ENCODE results near the gene ANGPTL8.
A peak's percentile ranks its signal among the peaks of the same experiment; 100 is the strongest.

ANGPTL8 gene

DNA sequence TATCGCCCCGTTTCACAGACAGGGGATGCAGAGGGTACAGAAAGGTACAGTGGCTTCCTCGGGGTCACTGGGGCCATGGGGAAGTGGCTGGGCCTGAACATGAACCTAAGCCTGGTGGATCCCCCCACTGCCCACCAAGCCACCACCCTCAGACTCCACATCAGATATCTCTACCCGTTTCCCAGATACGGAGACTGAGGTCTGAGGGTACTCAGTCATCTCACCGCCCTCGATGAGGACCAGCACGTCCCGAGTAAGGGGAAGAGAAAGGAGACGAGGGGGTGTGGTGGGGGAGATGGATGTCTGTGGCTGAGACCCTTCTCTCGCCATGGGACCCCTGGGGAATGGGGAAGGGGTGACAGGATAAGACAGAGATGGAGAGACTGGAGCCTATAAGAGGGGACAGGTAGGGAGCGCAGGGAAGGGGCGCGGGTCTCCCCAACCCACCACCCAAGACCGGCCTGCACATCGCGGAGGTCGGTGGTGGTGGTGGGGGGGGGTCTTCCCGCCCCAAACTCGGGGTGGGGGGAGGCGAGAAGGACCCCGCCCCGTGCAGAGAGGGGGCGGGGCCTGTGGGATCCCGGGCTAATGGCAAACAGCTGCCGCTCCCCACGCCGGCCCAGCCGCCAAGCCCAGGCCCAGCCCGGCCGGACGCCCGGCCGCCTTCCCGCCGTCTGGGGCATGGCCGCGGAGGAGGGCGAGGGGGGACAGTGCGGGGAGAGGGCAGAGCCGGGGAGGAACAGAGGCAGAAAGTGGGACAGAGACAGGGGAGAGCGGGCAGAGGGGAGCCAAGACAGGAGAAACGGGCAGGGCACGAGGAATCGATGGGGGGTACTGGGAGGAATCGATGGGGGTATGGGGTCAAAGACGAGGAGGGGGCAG lies 42.8 kb upstream of the ANGPTL8 start:
- peak overlapping the region; percentile 78 for H3K27ac ChIP-seq (ENCODE audit: low read depth, low read length)

DNA sequence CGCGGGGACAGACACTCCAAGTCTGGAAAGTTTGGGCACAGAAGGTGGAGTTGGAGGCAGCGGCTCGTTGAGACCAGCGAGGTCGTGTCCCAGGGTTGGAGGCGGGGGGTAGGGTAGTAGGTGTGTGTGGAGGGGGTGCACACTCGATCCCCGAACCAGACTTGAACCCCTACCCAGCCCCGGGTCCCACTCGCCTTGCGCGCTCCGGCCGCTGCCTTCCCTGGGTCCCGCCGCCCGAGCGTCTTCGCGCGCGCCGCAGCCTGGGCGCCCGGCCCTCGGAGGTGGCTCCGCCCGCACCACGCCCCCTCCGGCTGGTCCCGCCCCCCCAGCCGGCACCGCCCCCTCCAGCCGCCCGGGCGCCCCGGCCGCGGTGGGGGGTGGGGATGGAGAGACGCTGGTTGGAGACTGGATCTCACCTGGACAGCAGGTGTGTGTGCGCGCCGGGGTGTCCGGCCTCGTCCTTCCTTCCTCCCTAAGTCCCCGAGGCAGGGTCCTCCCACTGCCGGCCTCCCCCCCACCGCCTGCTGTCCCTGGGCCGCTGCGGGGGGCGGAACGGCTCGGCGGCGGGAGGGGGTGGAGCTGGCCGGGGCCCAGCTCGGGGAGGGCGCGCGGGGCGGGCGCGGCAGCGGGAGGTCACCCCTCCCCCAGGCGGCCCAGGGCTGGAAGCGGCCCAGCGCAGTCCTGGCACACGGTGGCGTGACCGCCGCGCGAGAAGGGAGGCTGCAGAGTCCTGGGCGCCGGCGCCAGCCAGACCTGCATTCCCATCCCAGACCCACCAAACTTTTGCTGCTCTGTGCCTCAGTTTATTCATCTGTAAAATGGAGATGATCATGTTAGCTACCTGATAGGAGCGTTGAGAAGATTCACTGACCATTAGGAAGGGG lies 41.9 kb upstream of the ANGPTL8 start, which contains the start of gene KANK2:
TSS of gene KANK2 (minus strand) at position 255 of the 884 bp plus-strand sequence. CDS start 3,034 bp downstream, outside the sequence.
- Histone ChIP-seq H3K36me3 (ENCODE audit: control insufficient read depth in 5 of 5, insufficient read depth in 5 of 5, low read length in 5 of 5) (peaks cover 0 to 56% (median 54%) of the 10 kb centered on the region in 5 donors), H3K9me3 (ENCODE audit: control insufficient read depth in 5 of 5, low read length in 5 of 5) (no peaks in the 10 kb centered on the region), H3K27me3 (ENCODE audit: control insufficient read depth in 5 of 5, insufficient read depth in 4 of 5, low read length in 5 of 5) (no peaks in the 10 kb centered on the region), H3K4me1 (ENCODE audit: control insufficient read depth in 5 of 5, insufficient read depth in 5 of 5, low read length in 5 of 5) (peaks cover 4 to 63% (median 54%) of the 10 kb centered on the region in 5 donors), H3K27ac (ENCODE audit: low read depth, low read length) (peak within 1 kb of the TSS; percentile 78), H3K9ac (ENCODE audit: low read length in 5 of 5) (peak within 1 kb of the TSS; percentile 56 to 86 (median 80)), H3K4me3 (ENCODE audit: low read depth in 1 of 5, low read length in 5 of 5) (peak within 1 kb of the TSS; percentile 89 to 94 (median 93))

More for the DNA sequence above, 42.8 kb upstream of the ANGPTL8 start:
- Histone ChIP-seq H3K9me3 (ENCODE audit: control insufficient read depth in 5 of 5, low read length in 5 of 5) (no peaks in the 10 kb centered on the region), H3K36me3 (ENCODE audit: control insufficient read depth in 5 of 5, insufficient read depth in 5 of 5, low read length in 5 of 5) (peaks cover 0 to 52% (median 50%) of the 10 kb centered on the region in 5 donors), H3K4me3 (ENCODE audit: low read depth in 1 of 5, low read length in 5 of 5) (peak overlapping the region; percentile 89 to 94 (median 93)), H3K9ac (ENCODE audit: low read length in 5 of 5) (peak overlapping the region; percentile 56 to 86 (median 80)), H3K4me1 (ENCODE audit: control insufficient read depth in 5 of 5, insufficient read depth in 5 of 5, low read length in 5 of 5) (peaks cover 6 to 70% (median 62%) of the 10 kb centered on the region in 5 donors), H3K27me3 (ENCODE audit: control insufficient read depth in 5 of 5, insufficient read depth in 4 of 5, low read length in 5 of 5) (no peaks in the 10 kb centered on the region)

DNA sequence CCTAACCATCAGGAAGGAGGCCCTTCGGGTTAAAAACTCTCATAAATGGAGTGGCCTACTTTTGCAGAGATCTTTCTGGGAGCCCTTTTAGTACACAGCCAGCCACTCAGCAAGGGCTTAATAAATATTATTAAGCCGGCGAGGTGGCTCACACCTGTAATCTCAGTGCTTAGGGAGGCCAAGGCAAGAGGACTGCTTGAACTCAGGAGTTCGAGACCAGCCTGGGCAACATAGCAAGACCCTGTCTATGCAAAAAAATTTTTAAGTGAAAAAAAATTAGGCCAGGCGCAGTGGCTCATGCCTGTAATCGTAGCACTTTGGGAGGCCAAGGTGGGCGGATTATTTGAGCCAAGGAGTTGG lies 41.3 kb upstream of the ANGPTL8 start:
- H3K4me1 ChIP-seq (ENCODE audit: control insufficient read depth in 5 of 5, insufficient read depth in 5 of 5, low read length in 5 of 5) = peaks cover 4 to 62% (median 49%) of the 10 kb centered on the region in 5 donors
- peak overlapping the region in 1 of 5 donors; percentile 26 for H3K9ac ChIP-seq (ENCODE audit: low read length in 5 of 5)
- no peaks in the 10 kb centered on the region for H3K27me3 ChIP-seq (ENCODE audit: control insufficient read depth in 5 of 5, insufficient read depth in 4 of 5, low read length in 5 of 5)
- H3K4me3 ChIP-seq (ENCODE audit: low read depth in 1 of 5, low read length in 5 of 5) = peak overlapping the region in 2 of 5 donors; percentile 89 to 93
- H3K9me3 ChIP-seq (ENCODE audit: control insufficient read depth in 5 of 5, low read length in 5 of 5) = no peaks in the 10 kb centered on the region
- H3K27ac ChIP-seq (ENCODE audit: low read depth, low read length) = peak overlapping the region; percentile 78
- peaks cover 0 to 56% (median 54%) of the 10 kb centered on the region in 5 donors for H3K36me3 ChIP-seq (ENCODE audit: control insufficient read depth in 5 of 5, insufficient read depth in 5 of 5, low read length in 5 of 5)

DNA sequence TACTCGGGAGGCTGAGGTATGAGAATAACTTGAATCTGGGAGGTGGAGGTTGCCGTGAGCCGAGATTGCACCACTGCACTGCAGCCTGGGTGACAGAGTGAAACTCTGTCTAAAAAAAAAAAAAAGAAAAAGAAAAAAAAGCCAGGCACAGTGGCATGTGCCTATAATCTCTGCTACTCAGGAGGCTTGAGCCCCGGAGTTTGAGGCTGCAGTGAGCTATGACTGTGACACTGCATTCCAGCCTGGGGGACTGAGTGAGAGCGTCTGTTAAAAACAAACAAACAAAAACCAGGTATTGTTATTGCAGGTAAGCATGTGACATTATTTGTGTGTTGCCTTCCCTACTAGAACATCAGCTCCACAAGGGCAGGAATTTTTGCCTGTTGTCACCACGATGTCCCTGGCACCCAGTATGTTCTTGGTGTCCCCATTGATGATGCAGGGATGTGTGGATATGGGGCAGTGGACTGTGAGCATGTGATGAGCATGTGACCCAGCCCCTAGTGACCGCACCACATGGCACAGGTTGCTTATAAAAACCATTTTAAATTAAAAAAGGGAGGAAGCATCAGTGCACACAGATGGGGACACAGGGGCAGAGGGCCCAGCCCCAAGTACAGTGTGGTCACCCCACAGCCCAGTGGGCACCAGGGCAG lies 40.5 kb upstream of the ANGPTL8 start:
- no peak overlapping the region for H3K4me3 ChIP-seq (ENCODE audit: low read depth in 1 of 5, low read length in 5 of 5)
- H3K27me3 ChIP-seq (ENCODE audit: control insufficient read depth in 5 of 5, insufficient read depth in 4 of 5, low read length in 5 of 5) = no peaks in the 10 kb centered on the region
- H3K9ac ChIP-seq (ENCODE audit: low read length in 5 of 5) = no peak overlapping the region
- H3K4me1 ChIP-seq (ENCODE audit: control insufficient read depth in 5 of 5, insufficient read depth in 5 of 5, low read length in 5 of 5) = peaks cover 4 to 62% (median 49%) of the 10 kb centered on the region in 5 donors
- peaks cover 0 to 49% (median 46%) of the 10 kb centered on the region in 5 donors for H3K36me3 ChIP-seq (ENCODE audit: control insufficient read depth in 5 of 5, insufficient read depth in 5 of 5, low read length in 5 of 5)
- H3K9me3 ChIP-seq (ENCODE audit: control insufficient read depth in 5 of 5, low read length in 5 of 5) = no peaks in the 10 kb centered on the region
- peak overlapping the region; percentile 3 for H3K27ac ChIP-seq (ENCODE audit: low read depth, low read length)

DNA sequence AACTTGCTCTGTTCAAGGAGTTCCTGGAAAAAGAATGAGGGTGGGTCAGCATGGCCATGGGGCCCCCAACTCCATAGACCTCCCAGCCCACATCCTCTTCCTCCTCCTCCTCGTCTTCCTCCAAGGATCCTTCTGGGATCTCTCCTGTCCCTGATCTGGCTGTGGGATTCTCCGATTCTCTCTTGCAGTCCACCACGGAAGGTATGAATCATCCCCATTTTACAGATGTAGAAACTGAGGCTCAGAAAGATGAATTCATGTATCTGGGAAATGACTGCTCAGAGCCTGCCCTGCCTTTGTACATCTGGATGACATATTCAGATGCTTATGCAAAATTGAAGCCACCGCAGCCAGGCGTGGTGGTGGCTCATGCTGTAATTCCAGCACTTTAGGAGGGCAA lies 39.9 kb upstream of the ANGPTL8 start:
- Histone ChIP-seq H3K4me3 (ENCODE audit: low read depth in 1 of 5, low read length in 5 of 5) (no peak overlapping the region), H3K27me3 (ENCODE audit: control insufficient read depth in 5 of 5, insufficient read depth in 4 of 5, low read length in 5 of 5) (no peaks in the 10 kb centered on the region), H3K9me3 (ENCODE audit: control insufficient read depth in 5 of 5, low read length in 5 of 5) (no peaks in the 10 kb centered on the region), H3K36me3 (ENCODE audit: control insufficient read depth in 5 of 5, insufficient read depth in 5 of 5, low read length in 5 of 5) (peaks cover 0 to 47% (median 44%) of the 10 kb centered on the region in 5 donors), H3K4me1 (ENCODE audit: control insufficient read depth in 5 of 5, insufficient read depth in 5 of 5, low read length in 5 of 5) (peaks cover 4 to 61% (median 49%) of the 10 kb centered on the region in 5 donors), H3K27ac (ENCODE audit: low read depth, low read length) (peak overlapping the region; percentile 3), H3K9ac (ENCODE audit: low read length in 5 of 5) (no peak overlapping the region)

DNA sequence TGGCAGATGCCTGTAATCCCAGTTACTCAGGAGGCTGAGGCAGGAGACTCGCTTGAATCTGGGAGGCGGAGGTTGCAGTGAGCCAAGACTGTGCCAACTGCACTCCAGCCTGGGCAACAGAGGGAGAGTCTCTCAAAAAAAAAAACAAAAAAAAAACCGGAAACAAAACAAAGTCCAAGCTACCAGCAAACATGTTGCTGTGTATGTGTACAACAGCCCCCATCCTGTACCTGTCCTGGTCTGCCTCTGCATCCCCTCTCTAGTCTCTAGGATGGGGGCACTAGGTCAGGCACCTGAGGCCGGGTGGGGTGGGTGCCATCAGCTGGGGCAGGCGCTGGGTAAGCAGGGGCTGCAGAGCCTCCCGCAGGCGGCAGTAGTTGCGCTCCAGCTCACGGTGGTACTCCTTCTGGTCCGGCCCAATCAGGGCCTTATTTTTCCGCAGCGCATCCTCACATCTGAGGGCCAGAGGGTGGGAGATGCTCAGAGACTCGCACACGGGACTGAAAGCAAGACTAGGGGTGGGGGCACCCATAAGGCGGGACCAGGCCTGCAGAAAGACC lies 39.3 kb upstream of the ANGPTL8 start:
- Histone ChIP-seq H3K9ac (ENCODE audit: low read length in 5 of 5) (no peak overlapping the region), H3K27ac (ENCODE audit: low read depth, low read length) (no peak overlapping the region), H3K4me1 (ENCODE audit: control insufficient read depth in 5 of 5, insufficient read depth in 5 of 5, low read length in 5 of 5) (peaks cover 4 to 61% (median 49%) of the 10 kb centered on the region in 5 donors), H3K27me3 (ENCODE audit: control insufficient read depth in 5 of 5, insufficient read depth in 4 of 5, low read length in 5 of 5) (no peaks in the 10 kb centered on the region), H3K9me3 (ENCODE audit: control insufficient read depth in 5 of 5, low read length in 5 of 5) (no peaks in the 10 kb centered on the region), H3K36me3 (ENCODE audit: control insufficient read depth in 5 of 5, insufficient read depth in 5 of 5, low read length in 5 of 5) (peaks cover 0 to 47% (median 44%) of the 10 kb centered on the region in 5 donors), H3K4me3 (ENCODE audit: low read depth in 1 of 5, low read length in 5 of 5) (no peak overlapping the region)

DNA sequence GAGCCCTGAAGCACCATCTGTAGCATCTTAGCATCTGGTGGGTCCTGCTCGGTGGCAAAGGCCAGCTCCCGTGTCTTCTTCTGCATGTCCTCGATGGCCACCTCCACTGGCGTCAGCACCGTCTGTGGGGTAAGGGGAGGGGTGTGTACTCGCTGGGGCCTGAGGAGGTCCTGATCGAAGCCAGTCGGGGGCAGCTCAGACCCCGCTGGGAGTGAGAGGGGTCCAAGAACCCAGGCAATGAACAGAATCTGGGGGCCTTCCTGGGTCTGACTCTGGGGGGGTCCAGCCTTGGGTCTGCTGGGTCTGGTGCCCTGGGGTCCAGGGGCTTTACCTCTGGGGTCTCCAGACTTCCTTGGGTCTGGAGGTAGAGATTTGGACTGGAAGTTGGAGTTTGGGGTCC lies 38.5 kb upstream of the ANGPTL8 start:
- Histone ChIP-seq H3K9ac (ENCODE audit: low read length in 5 of 5) (no peak overlapping the region), H3K36me3 (ENCODE audit: control insufficient read depth in 5 of 5, insufficient read depth in 5 of 5, low read length in 5 of 5) (peaks cover 0 to 45% (median 43%) of the 10 kb centered on the region in 5 donors), H3K27ac (ENCODE audit: low read depth, low read length) (no peak overlapping the region), H3K9me3 (ENCODE audit: control insufficient read depth in 5 of 5, low read length in 5 of 5) (no peaks in the 10 kb centered on the region), H3K4me1 (ENCODE audit: control insufficient read depth in 5 of 5, insufficient read depth in 5 of 5, low read length in 5 of 5) (peaks cover 0 to 58% (median 42%) of the 10 kb centered on the region in 5 donors), H3K4me3 (ENCODE audit: low read depth in 1 of 5, low read length in 5 of 5) (no peak overlapping the region), H3K27me3 (ENCODE audit: control insufficient read depth in 5 of 5, insufficient read depth in 4 of 5, low read length in 5 of 5) (no peaks in the 10 kb centered on the region)

DNA sequence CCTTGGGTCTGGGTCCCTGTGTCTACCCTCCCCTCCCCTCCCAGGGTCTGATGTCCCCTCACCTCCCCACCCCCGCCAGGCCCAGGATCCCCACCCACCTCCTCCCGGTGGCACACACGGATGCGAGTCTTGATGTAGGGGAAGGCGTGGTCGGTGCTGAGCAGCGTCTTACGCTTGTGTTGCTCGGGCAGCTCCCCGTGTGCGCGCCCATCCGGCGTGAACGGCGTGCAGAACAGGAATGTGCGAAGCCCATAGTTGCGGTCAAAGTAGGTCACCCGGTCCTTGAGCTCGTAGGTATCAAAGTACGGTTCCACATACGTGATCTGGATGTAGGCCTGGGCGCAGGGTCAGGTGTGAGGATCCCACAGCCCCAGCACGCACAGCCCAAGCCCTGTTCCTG lies 37.6 kb upstream of the ANGPTL8 start:
- Histone ChIP-seq H3K4me3 (ENCODE audit: low read depth in 1 of 5, low read length in 5 of 5) (no peak overlapping the region), H3K9ac (ENCODE audit: low read length in 5 of 5) (no peak overlapping the region), H3K9me3 (ENCODE audit: control insufficient read depth in 5 of 5, low read length in 5 of 5) (no peaks in the 10 kb centered on the region), H3K27ac (ENCODE audit: low read depth, low read length) (no peak overlapping the region), H3K27me3 (ENCODE audit: control insufficient read depth in 5 of 5, insufficient read depth in 4 of 5, low read length in 5 of 5) (no peaks in the 10 kb centered on the region), H3K4me1 (ENCODE audit: control insufficient read depth in 5 of 5, insufficient read depth in 5 of 5, low read length in 5 of 5) (peaks cover 0 to 51% (median 35%) of the 10 kb centered on the region in 5 donors), H3K36me3 (ENCODE audit: control insufficient read depth in 5 of 5, insufficient read depth in 5 of 5, low read length in 5 of 5) (peaks cover 0 to 48% (median 43%) of the 10 kb centered on the region in 5 donors)

DNA sequence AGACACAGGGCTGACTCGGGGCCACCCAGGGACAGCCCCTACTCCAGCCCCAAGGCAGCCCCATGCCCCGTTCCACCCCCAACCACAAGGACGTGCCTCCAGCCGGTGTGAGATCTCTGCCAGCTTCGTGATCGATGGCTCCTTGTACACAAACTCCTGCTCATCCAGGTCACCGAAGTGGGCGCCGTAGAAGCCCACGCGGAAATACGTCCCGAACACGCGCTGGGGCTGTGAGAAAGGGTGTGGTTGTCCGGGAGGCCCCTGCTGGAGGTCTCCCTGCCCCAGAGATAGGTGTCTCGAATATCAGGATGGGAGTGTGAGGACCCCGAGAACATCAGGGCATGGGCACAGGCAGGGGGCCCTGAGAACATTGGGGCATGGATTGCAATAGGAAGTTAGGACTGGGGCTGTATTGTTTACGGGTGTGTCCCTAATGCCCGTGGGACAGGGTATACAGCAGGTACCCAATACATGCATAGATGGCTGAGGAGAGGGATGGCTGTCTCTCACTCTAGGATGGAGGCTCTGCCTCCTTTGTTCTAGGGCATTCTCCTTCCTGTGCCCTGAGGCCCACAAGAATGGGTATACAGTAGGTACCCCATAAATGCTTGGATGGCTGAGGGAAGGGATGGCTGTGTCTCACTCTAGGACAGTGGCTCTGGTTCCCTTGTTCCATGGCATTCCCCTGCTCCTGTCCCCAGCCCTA lies 36.8 kb upstream of the ANGPTL8 start:
- no peak overlapping the region for H3K4me3 ChIP-seq (ENCODE audit: low read depth in 1 of 5, low read length in 5 of 5)
- H3K27me3 ChIP-seq (ENCODE audit: control insufficient read depth in 5 of 5, insufficient read depth in 4 of 5, low read length in 5 of 5) = no peaks in the 10 kb centered on the region
- no peaks in the 10 kb centered on the region for H3K9me3 ChIP-seq (ENCODE audit: control insufficient read depth in 5 of 5, low read length in 5 of 5)
- peak overlapping the region; percentile 90 for H3K27ac ChIP-seq (ENCODE audit: low read depth, low read length)
- peaks cover 0 to 53% (median 48%) of the 10 kb centered on the region in 5 donors for H3K36me3 ChIP-seq (ENCODE audit: control insufficient read depth in 5 of 5, insufficient read depth in 5 of 5, low read length in 5 of 5)
- H3K4me1 ChIP-seq (ENCODE audit: control insufficient read depth in 5 of 5, insufficient read depth in 5 of 5, low read length in 5 of 5) = peaks cover 0 to 45% (median 31%) of the 10 kb centered on the region in 5 donors
- peak overlapping the region in 1 of 5 donors; percentile 37 for H3K9ac ChIP-seq (ENCODE audit: low read length in 5 of 5)
